ENCODE data around the gene SLC13A3. TPM values are rescaled to one million over a fixed set of nuclear protein-coding genes. Genes with fewer than 3 reads are reported as not detected.

The SLC13A3 gene
- total RNA-seq, 2 donors from 2014 or later = 0.08 to 0.25 TPM

DNA sequence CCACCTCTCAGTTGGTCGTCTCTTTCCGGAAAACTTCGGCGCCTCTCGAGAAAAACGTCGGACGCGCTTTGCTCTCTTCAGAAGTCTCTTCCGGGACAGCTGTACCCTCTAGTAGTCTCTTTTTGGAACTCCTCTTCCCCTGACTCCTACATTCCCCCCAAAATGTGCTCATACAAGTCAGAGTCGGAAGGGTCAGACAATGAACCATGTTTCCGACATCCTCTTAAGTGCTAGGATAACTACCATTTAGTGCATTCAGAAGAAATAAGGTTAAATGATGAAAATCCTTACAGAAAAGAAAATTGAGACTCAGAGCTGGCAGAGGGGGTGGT, 38.5 kb upstream of the SLC13A3 start:
- no peaks in the 10 kb centered on the region for H3K36me3 ChIP-seq
- no peaks in the 10 kb centered on the region for H3K9me3 ChIP-seq
- H3K4me3 ChIP-seq = peak overlapping the region; percentile 59
- intact Hi-C loops (cut with DNase I) = loop anchor here (10.0 kb wide), 1 partner anchor 125 kb away; no protein-coding TSS in a partner anchor
- H3K9ac ChIP-seq (ENCODE audit: low read depth in 2 of 2, low read length in 2 of 2) = peak overlapping the region in 1 of 2 donors; percentile 86
- peak overlapping the region; percentile 90 for H3K27ac ChIP-seq
- no peak for DNase-seq
- no peaks in the 10 kb centered on the region for H3K27me3 ChIP-seq
- H3K4me1 ChIP-seq = peaks cover 10% of the 10 kb centered on the region
- TF ChIP-seq, protein P1, sequence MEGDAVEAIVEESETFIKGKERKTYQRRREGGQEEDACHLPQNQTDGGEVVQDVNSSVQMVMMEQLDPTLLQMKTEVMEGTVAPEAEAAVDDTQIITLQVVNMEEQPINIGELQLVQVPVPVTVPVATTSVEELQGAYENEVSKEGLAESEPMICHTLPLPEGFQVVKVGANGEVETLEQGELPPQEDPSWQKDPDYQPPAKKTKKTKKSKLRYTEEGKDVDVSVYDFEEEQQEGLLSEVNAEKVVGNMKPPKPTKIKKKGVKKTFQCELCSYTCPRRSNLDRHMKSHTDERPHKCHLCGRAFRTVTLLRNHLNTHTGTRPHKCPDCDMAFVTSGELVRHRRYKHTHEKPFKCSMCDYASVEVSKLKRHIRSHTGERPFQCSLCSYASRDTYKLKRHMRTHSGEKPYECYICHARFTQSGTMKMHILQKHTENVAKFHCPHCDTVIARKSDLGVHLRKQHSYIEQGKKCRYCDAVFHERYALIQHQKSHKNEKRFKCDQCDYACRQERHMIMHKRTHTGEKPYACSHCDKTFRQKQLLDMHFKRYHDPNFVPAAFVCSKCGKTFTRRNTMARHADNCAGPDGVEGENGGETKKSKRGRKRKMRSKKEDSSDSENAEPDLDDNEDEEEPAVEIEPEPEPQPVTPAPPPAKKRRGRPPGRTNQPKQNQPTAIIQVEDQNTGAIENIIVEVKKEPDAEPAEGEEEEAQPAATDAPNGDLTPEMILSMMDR (IDR thresholded peaks at IDR 0.05) = no peak

DNA sequence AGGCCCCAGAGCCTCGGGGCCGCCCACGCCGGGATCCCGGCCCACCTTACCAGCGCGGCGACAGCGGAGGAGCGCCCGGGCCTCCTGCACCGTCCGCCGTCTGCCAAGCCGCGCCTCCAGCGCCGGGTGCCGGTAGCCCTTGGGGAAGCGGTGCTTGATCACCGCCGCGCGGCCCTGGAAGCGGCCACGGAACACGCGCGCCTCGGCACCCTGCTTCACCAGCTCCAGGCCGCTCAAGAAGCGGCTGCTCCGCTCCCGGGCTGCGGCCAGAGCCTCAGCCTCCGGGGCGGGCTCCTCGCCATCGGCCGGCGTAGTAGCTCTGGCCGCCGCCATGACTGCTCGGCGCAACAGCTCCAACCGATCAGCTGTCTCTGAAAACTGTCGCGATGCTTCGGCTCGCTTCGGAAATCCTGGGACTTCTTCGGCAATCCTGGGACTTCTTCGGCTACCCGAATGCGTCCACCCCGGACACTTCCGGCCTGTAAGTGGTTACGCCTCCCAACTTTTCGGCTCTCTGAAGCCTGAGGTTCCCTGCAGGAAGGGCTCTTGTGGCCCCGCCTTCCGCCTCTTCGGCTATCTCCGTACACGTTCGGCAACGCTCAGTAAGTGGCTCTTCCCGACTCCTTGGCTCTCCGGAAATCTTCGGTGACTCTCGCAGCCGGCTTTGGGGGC, 38.0 kb upstream of the SLC13A3 start, which contains the start of gene TP53RK:
TSS of gene TP53RK (minus strand) at position 363 of the 672 bp plus-strand sequence. CDS start at position 333, 30 bp downstream.
- H3K27ac ChIP-seq = peak within 1 kb of the TSS; percentile 90
- no peaks in the 10 kb centered on the region for H3K9me3 ChIP-seq
- intact Hi-C loops (cut with DNase I) = loop anchor here (10.0 kb wide), 1 partner anchor 124 kb away; no protein-coding TSS in a partner anchor
- H3K9ac ChIP-seq (ENCODE audit: low read depth in 2 of 2, low read length in 2 of 2) = peak within 1 kb of the TSS; percentile 86 to 98
- peak; percentile 100 for DNase-seq
- H3K4me1 ChIP-seq = peaks cover 10% of the 10 kb centered on the region
- peak within 1 kb of the TSS; percentile 59 for H3K4me3 ChIP-seq
- H3K27me3 ChIP-seq = no peaks in the 10 kb centered on the region
- TF ChIP-seq, protein P1 (IDR thresholded peaks at IDR 0.05) = peak; percentile 17
- H3K36me3 ChIP-seq = no peaks in the 10 kb centered on the region

DNA sequence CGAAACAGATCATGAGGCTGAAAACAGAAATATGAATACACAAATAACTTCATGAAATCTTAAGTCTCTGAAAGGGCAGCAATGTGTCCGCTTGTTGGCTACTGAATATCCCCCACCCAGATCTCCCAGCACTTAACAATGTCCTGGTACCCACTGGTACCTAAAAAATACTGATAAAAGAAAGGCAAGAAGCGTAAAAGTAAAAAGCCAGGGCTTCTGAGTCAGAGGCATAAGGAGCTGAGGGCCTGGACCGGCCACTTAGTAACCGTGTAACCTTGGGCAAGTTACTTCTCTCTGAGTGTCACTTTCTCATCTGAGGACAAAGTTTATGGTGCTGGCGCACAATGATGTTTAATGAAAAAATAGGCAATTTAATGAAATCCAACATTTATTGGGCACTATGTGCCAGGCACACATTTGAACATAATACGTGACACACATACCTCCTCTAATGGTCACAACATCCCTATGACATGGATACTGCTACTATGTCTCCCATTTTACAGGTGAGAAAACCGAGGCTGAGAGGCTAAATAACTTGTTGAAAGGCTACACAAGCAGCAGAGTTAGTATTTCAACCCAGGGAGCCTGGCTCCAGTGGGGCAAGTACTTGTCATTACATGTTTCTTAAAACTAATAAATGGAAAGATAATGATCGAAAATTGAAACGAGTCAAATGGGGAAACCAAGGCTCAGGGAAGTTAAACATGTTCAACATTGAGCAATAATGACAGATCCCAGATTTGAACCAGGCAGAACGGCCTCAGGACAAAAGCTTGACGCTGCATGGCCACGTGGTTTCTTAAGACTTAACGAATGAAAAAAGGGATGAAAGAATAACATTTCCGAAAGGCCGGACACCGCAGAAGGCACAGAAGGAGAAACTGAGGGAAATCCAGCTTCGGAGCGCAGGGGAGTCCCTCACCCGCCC, 37.2 kb upstream of the SLC13A3 start:
- H3K27ac ChIP-seq = peak overlapping the region; percentile 90
- DNase-seq = no peak
- H3K27me3 ChIP-seq = no peaks in the 10 kb centered on the region
- peak overlapping the region; percentile 86 to 98 for H3K9ac ChIP-seq (ENCODE audit: low read depth in 2 of 2, low read length in 2 of 2)
- intact Hi-C loops (cut with DNase I) = loop anchor here (10.0 kb wide), 1 partner anchor 124 kb away; no protein-coding TSS in a partner anchor
- H3K36me3 ChIP-seq = no peaks in the 10 kb centered on the region
- peaks cover 10% of the 10 kb centered on the region for H3K4me1 ChIP-seq
- H3K4me3 ChIP-seq = peak overlapping the region; percentile 59
- TF ChIP-seq, protein P1 (IDR thresholded peaks at IDR 0.05) = no peak
- H3K9me3 ChIP-seq = no peaks in the 10 kb centered on the region

DNA sequence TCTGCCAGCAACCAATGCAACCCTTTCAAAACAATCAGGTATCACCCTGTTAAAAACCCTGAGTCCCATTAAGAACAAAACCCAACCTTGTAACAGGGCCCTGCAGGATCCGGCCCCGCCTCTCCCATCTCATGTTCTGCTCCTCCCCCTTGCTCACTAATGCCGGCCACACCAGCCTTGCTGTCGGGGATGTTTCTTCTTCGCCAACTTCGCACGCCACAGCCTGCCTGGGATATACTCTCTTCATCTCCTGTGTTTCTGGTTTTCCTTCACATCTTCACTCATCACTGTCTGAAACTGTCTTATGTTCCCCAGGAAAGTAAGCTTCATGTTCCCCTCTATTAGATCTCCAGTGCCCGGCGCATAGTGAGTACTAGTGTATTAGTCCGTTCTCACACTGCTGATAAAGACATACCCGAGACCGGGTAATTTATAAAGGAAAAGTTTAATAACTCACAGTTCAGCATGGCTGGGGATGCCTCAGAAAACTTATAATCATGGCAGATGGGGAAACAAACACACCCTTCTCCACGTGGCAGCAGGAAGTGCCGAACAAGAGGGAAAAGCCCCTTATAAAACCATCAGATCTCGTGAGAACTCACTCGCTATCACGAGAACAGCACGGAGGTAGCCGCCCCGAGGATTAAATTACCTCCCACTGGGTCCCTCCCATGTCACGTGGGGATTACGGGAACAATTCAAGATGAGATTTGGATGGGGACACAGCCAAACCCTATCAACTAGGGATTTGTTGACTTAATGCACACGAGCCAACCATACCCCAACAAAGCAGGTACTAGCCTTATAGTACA, 32.9 kb upstream of the SLC13A3 start:
- intact Hi-C loops (cut with DNase I) = loop anchor here (5.0 to 10.0 kb wide), 2 partner anchors 119 to 162 kb away; no protein-coding TSS in a partner anchor
- peaks cover 10% of the 10 kb centered on the region for H3K4me1 ChIP-seq
- no peaks in the 10 kb centered on the region for H3K9me3 ChIP-seq
- no peak overlapping the region for H3K4me3 ChIP-seq
- DNase-seq = peak; percentile 53
- no peaks in the 10 kb centered on the region for H3K36me3 ChIP-seq
- H3K27me3 ChIP-seq = no peaks in the 10 kb centered on the region
- H3K27ac ChIP-seq = no peak overlapping the region
- H3K9ac ChIP-seq (ENCODE audit: low read depth in 2 of 2, low read length in 2 of 2) = no peak overlapping the region
- TF ChIP-seq, protein P1 (IDR thresholded peaks at IDR 0.05) = no peak

DNA sequence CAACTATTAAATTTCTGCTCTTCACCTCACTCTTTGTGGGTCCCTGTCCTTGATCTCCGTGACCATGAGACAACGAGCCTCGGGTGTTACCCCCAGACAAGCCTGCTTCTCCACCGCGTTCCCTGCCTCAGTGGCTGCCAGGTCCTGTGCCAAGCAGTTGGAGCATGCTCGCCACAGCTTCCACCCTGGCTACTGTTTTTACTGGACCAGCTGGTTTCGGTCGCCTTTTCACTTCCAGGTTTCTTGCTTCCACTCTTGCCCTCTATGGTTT, 32.3 kb upstream of the SLC13A3 start:
- H3K4me3 ChIP-seq = no peak overlapping the region
- intact Hi-C loops (cut with DNase I) = loop anchor here (5.0 to 10.0 kb wide), 2 partner anchors 119 to 161 kb away; no protein-coding TSS in a partner anchor
- no peak for DNase-seq

More for the DNA sequence above, 32.3 kb upstream of the SLC13A3 start:
- Histone ChIP-seq H3K4me1 (peaks cover 10% of the 10 kb centered on the region), H3K9me3 (no peaks in the 10 kb centered on the region), H3K9ac (ENCODE audit: low read depth in 2 of 2, low read length in 2 of 2) (no peak overlapping the region), H3K27ac (no peak overlapping the region), H3K36me3 (no peaks in the 10 kb centered on the region), H3K27me3 (no peaks in the 10 kb centered on the region)
- TF ChIP-seq, protein P1 (IDR thresholded peaks at IDR 0.05) = no peak

All from colonic mucosa (tissue), 4 donors.